GM03348 (cell line): ENCODE results near the gene PSMF1.
"Not testable (repeated sequence)": the region's sequence is repeated elsewhere in the genome, so short reads cannot be mapped to it uniquely, and the experiment has no call there.

ENCODE experiments used
- DNase-seq: peaks from one replicate; pipeline ENCODE4 v3.0.0; 2012; ENCODE audit warnings: low spot score

Gene PSMF1

DNA sequence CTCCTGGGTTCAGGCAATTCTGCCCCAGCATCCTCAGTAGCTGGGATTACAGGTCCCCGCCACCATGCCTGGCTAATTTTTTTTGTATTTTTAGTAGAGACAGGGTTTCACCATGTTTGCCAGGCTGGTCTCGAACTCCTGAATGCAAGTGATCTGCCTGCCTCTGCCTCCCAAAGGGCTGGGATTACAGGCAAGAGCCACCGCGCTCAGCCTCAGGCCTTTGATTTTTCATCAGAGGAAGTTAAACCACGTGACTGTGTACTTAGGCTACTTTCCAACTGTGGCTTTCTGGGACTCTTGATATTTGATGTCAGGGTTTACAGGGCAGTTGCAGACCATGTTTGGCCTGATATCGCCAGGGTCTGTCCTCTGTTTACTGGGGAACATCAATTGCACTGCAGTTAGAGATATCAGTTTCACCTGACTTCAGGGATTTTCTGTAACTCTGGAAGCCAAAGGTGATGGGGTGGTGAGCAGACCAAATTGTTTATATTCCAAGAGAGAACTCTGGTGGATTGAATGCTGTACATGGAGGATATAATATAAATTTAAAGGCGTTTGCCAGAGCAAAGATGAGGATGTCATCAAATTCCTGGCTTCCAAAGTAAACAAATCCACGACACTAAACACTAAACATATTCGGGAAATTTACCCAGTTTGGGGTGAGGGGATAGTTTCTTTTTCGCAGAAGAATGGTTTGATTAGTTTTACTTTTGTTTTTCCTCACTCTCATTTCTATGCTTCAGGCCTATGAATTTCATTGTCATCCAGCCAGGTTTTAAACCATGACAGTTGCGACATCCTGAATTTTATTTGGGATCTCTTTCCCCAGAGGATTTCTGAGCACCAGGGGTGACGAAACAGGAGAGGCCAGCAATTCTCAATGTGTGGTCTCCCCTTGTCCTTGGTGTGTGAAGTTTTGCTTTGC is 4.2 kb downstream of the PSMF1 start:
- DNase-seq: peak; percentile 46

DNA sequence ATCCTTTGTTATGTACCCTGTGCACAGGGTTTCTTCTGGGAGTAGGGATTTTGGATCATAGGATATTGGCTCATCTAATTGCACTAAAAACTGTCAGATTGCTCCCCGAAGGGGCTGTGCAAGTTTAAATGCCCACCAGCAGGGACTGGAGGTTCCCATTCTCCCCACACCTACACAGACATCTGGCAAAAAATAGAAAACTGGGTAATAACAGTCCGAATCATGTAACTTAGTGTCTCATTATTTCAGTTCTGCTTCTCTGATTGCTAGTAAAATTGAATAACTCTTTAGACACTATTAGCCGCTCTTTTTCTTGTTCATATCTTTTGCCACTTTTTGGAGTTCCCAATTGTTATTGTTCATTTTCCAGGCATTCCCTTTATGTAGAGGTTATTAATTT is 5.3 kb downstream of the PSMF1 start:
- DNase-seq: no peak

DNA sequence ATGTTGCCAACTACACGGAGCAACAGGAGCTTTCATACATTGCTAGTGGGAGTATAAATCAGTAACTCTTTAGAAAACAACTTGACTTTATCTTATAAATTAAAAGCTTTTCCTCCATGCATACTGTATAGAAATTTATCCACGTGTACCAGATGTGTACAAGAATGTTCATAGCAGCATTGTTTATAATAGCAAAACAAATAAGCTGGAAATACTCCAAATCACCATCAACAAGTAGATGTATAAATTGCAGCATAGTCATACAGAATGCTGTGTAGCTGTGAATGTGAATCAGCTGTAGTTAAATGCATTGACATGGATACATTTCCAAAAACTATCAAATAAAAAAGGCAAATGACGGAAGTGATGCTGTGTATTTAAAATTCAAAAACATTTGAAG is 6.0 kb downstream of the PSMF1 start:
- no peak for DNase-seq

DNA sequence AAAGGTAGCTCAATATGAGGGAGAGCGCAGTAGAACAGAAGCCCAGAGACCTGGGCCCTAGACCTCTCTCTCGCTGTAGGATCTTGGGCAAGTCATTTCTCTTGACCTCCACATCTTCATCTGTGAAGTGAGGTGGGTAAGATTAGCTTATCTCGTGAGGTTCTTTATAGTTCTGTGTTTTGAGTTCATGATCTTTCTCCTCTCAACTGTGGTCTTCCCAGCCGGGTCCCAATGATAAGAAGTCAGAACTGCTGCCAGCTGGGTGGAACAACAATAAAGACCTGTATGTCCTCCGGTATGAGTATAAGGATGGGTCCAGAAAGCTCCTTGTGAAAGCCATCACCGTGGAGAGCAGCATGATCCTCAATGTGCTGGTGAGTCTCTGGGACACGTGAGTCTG is 6.9 kb downstream of the PSMF1 start:
- no peak for DNase-seq

DNA sequence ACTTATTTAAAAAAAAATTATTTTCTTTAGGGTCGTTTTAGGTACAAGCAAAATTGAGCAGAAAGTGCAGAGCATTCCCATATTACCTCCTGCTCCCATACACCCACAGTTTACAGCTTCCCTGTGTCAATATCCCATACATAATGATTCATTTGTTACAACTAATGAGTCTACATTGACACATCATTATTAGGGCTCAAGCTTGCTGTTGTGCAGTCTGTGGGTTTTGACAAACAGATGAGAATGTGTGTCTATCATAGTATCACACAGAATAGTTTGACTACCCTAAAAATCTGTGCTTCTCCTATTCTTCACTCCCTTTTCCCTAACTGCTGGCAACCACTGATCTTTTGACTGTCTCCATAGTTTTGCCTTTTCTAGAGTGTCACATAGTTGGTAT is 9.4 kb downstream of the PSMF1 start:
- DNase-seq: no peak

DNA sequence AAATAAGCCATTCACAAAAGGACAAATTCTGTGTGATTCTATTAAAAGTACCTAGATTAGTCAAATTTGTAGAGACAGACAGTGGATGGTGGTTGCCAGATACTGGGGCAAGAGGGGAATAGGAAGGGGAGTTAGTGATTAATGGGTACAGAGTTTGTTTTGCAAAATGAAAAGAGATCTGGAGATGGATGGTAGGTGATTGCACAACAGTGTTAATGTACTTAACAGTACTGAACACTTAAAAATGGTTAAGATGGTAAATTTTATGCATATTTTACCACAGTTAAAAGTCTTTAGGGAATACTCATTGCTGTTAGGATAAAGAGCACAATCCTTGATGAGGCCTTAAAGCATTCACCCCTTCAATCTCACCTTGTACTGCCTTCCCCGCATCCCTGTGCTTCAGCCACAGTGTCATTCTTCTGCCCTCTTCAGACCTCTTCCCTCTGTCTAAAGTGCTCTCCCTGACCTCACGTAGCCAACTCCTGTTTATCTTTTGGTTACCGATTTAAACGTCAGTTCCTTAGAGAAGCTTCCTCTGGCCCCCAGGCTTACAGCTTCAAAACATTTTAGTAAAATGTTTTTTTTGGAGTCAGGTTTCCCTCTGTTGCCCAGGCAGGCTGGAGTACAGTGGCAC is 11.8 kb downstream of the PSMF1 start:
- DNase-seq: no peak

DNA sequence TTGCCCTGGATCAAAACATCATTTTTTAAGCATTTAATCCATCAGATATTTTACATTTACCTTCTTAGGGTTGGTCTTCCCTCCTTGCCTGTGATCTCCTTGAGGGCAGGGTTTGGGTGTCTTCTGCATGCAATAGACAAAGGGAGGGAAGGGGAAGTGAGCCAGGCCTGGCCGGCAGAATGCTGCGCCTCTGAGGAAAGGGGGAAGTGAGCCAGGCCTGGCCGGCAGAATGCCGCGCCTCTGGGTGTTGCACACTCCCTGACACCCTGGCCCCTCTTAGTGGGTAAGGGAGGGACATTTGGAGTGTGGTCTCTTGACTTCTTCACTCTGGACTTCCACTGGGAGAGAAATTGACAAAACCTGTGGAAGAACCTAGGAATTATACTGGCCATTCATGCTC is 12.4 kb downstream of the PSMF1 start:
- DNase-seq: no peak

DNA sequence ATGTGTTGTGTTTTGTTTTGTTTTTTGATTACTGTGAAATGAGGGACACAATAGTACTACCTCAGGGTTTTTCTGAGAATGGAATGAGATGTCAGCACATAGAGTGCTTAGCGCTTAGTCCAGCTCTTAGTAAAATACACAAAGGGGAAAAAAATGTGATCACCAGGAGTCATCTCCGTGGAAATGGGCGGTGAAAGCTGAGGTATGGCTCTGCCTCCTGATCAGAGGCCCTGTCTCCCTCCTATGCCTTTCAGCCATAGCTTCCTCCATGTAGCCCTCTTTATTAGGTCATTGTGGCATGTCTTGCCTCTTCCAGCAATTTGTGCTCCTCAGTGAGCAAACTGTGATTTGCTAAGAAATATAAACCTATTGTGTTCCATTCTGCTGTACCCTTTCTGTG is 13.0 kb downstream of the PSMF1 start:
- DNase-seq: no peak

DNA sequence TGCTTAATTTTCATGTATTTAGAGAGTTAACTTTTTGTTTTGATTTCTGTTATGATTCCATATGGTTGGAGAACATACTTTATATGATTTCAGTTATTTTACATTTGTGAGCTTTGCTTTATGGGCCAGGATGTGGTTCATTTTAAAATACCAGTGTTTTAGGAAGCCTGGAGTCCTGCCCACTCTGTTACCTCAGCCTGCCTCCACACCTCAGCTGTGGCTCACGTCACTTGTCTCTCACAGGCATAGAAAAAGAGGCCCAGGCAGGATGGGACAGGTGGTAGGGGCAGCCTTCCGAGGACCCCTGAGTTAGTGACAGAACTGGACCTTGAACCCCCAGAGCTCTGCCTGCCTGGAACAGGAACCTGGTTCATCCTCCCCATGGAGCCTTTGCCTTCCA is 16.0 kb downstream of the PSMF1 start:
- no peak for DNase-seq

DNA sequence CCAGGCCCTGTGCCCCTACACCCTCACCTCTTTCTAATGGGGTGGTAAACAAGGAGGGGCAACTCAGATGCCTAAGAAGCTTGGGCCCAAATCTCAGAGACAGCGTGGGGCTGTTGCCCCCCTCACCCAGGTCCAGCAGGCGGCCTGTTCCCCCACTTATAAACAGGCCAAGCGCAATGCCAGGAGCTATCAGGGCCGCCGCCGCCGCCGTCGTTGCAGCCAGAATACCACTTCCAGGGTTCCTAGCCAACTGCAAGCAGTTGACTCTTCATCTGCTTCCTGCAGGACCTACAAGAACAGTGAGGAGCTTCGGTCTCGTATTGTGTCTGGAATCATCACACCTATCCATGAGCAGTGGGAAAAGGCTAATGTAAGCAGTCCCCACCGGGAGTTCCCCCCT is 16.4 kb downstream of the PSMF1 start:
- DNase-seq: no peak

DNA sequence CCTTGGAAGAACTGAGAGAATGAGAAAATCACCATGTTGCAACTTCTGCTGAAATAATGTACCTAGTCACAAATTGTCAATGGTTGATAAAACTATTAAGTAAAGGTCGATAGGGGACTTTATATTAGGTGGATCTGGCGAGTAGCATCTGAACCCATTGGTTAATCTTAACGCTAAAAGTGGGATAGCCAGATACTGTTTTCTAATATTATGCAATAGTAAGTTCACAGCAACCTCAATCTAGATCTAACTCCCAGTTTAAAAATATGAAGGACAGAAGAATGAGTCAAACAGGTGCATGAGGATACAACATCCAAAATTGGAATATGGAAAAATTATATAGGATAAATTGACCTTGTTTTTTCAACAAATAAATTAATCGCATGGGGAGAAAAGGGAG is 18.8 kb downstream of the PSMF1 start:
- DNase-seq: no peak

DNA sequence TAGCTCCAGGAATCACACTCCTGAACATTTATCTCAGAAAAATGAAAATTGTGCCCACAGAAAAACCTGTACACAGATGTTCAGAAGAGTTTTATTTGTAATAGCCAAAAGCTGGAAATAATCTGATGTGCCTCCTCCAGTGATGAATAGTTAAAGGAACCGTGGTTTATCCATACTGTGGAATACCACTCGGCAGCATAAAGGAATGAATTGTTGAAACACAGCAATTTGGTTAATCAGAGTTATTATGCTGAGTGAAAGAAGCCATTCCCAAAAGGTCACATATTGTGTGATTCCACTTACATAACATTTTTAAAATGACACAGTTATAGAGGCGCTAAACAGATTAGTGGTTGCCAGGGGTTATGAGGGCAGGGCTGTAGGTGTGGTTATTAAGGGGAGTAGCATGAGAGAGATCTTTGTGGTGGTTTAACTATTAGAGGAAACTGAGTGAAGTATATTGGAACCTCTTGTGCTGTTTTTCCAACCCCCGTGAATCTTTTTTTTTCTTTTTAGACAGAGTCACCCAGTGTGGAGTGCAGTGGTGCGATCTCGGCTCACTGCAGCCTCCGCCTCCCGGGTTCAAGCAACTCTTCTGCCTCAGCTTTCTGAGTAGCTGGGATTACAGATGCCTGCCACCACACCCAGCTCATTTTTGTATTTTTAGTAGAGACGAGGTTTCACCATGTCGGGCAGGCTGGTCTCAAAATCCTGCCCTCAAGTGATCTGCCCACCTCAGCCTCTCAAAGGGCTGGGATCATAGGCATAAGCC is 26.2 kb downstream of the PSMF1 start:
- DNase-seq: no peak

DNA sequence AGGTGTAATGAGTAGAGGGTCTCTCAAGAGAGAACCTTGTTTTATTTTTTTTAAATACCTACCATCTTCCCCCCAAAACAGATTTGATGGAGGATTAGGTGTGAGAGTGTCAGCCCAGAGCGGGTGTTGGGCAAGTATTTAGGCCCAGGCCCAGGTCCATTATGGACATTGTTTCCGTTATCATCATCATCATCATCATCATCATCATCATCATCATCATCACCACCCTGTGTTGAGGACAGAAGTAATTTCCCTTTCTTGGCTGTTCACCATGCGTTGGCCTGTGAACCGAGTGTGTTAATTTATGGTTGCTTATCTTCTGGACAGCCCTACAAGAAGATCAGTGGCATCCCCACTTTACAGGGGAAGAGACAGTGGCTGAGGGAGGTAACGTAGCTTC is 28.6 kb downstream of the PSMF1 start:
- DNase-seq: no peak

DNA sequence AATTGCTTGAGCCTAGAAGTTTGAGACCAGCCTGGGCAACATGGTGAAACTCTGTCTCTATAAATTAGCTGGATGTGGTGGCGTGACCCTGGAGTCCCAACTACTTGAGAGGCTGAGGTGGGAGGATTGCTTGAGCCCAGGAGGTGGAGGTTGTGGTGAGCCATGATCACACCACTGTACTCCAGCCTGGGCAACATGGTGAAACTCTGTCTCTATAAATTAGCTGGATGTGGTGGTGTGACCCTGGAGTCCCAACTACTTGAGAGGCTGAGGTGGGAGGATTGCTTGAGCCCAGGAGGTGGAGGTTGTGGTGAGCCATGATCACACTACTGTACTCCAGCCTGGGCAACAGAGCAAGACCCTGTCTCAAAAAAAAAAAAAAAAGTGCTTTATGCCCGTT is 31.4 kb downstream of the PSMF1 start:
- DNase-seq: not testable (repeated sequence)

DNA sequence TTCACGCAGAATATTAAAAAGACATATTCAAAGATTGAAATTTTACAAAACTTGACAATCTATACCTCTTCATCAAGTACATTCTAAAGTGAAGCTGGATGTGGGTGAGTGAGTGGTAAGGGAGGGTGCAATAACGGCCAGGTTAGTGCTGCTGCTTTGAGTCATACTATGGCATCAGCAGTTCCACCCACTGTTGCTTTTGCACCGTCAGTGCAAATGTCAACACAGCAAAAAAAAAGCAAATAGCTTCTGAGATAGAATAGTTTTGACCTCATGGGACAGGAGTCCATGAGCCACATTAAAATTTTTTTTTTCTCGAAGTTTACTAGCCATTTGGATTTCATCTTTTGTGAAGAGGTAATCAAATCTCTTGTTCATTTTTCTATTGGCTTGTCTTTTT is 31.8 kb downstream of the PSMF1 start:
- no peak for DNase-seq

DNA sequence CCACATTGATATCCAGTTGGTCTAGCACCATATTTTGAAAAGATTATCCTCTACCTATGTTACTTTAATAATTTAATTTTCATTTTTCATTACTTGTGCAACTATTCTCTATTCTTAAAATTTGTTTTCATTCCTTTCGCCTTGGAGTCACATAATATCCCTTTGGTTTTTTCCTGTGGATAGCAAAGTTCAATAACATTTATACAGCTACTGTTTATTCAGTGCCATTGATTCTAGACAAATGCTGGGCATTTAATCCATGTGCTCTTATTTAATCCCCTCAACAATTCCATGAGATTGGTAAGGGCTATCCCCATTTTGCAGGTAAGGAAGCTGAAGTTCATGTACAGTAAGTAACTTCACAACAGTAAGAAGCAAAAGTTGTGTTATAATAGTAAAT is 32.6 kb downstream of the PSMF1 start:
- DNase-seq: no peak

DNA sequence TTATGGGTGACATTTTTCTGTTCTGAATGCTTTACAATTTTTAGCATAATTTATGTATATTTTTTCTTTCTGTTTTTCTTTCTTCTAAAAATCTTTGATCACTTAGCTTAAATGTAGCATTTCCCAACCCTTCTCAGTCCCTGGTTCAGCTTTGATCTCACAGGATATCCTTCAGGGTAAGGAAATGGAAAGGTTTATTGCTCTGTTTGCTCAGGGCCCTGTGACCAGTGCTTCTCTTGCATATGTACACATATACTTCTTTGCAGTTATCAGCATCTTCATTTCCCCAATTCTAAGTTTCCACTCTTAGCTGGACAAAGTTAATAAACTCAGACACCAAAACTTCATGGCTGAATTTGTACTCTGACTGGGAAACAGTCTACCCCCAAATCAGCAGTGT is 35.8 kb downstream of the PSMF1 start:
- no peak for DNase-seq

DNA sequence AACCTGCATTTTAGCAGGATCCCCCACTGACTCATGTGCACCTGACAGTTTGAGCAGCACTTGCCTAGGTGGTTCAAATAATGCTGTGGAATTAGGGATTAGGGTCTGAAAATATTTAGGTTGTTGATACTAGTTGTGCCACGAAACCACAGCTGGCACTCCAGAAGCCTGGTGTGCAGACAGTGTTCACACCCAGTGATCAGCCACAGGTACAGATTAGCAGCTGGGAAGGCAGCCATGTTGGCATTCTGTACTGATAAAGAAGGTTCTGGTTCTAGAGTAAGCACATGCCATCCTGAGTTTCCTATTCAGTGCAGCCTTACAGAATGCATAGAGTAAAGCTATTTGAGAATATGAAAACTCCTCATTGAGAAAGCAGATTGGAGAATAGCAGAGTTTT is 36.3 kb downstream of the PSMF1 start:
- no peak for DNase-seq

DNA sequence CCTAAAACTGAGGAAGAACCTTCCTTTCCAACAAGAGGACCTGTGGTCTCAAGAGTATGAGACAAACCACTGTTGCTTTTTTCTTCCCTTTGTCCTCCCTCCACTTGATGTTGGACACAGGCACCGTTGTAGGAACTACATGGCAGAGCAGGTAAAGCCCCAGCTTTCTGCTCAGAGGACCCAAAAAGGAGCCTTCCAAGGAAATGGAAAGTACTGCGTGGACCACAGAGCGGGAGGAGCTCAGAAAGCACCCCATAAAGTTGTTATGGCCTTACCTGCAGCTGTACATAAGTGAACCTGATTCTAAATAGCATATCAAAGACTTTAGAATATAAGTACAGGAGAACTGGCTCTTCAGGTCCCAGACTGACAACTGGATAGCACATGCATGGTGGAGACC is 36.9 kb downstream of the PSMF1 start:
- no peak for DNase-seq

DNA sequence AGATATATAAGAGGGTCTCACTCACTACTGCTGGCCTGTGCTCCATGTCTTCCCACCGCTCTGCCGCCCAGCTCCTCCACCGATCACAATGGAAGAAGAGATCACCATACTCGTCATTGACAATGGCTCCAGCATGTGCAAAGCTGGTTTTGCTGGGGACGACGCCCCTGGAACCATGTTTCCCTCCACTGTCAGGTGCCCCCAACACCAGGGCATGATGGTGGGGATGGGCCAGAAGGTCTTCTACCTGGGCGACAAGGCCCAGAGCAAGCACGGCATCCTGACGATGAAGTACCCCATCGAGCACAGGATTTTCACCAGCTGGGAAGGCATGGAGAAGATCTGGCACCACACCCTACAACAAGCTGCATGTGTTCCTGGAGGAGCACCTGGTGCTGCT is 42.1 kb downstream of the PSMF1 start:
- no peak for DNase-seq

DNA sequence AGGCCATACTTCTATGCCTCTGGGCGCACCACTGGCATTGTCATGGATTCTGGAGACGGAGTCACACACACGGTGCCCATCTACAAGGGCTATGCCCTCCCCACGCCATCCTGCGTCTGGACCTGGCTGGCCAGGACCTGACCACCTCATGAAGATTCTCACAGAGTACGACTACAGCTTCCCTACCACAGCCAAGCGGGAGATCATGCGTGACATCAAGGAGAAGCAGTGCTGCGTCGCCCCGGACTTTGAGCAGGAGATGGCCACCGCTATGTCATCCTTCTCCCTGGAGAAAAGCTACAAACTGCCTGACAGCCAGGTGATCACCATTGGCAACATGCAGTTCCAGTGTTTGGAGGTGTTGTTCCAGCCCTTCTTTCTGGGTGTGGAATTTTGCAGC is 42.6 kb downstream of the PSMF1 start:
- DNase-seq: no peak

DNA sequence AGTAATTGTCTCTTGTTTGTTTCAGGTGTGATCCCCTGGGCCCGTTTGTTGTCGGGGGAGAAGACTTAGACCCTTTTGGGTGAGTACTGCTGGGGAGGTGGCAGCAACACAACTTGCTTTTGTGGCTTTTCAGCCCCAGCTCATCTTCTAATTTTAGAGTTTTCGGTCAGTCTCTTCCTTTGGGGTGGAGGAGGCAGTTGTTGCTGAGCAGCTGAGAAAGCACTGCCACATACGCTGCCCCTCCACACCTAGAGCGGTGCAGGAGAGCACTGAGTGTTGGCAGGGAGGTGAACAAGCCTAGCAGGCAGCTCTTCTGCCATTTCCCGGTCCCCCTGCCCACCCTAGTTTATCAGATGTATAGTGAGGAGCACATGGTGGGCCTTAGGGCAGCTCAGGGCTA is 44.7 kb downstream of the PSMF1 start:
- no peak for DNase-seq

DNA sequence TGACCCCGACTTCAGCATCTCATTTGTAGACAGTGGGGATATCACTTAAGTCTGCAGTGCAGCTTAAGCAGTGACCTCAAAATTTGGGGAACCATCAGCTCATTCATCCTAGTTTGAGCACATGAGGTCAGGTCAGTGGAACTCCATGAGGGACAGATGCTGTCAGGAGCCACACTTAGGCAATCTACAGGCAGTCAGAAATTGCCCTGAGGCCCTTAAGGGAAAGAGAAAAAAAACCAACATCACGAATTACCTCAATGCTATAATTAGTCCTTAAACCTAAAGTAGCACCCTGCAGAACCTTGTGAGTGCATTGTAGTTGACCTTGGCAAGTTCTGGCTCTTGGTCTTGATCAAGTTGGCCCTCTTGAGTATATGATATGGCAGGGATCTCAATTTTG is 45.3 kb downstream of the PSMF1 start:
- DNase-seq: no peak
